ENCODE results near the gene HHATL. TPM values are rescaled to one million over a fixed set of nuclear protein-coding genes. Genes with fewer than 3 reads are reported as not detected.

The HHATL gene
- polyA plus RNA-seq, 3 donors = not detected

GRCh38 chr3:42745291-42745745, 42.7 kb upstream of the HHATL start:
- H3K79me2 ChIP-seq (ENCODE audit: insufficient read depth, low read length) = no peaks in the 10 kb centered on the region
- H3K27ac Mint-ChIP-seq = peak overlapping the region in 1 of 7 donors; percentile 35
- H3K36me3 Mint-ChIP-seq = no peaks in the 10 kb centered on the region
- no peak overlapping the region for H3K4me3 Mint-ChIP-seq
- no peaks in the 10 kb centered on the region for H3K27me3 ChIP-seq (ENCODE audit: control insufficient read depth in 2 of 2, insufficient read depth in 2 of 2, low read length in 2 of 2)
- no peak overlapping the region for H3K27ac ChIP-seq (ENCODE audit: low read depth in 1 of 2, low read length in 2 of 2)
- H3K36me3 ChIP-seq (replicated peaks in 1 of 2; ENCODE audit: control insufficient read depth in 1 of 2, insufficient read depth in 2 of 2, low read length in 2 of 2) = no peaks in the 10 kb centered on the region
- H3K4me1 Mint-ChIP-seq = peaks cover 35% of the 10 kb centered on the region
- intact Hi-C loops (cut with micrococcal nuclease) = loop anchor here in 1 of 2 donors (10.0 kb wide), 1 partner anchor 251 kb away; no protein-coding TSS in a partner anchor
- no peak for DNase-seq
- peaks cover 0 to 2% (median 1%) of the 10 kb centered on the region in 3 donors for H3K27me3 Mint-ChIP-seq (ENCODE audit: low read depth in 3 of 3)
- no peak overlapping the region for H3K9ac ChIP-seq (ENCODE audit: insufficient read depth, low read length, poor library complexity, severe bottlenecking)
- no peaks in the 10 kb centered on the region for H3K9me3 Mint-ChIP-seq
- no peaks in the 10 kb centered on the region for H4K20me1 ChIP-seq (ENCODE audit: insufficient read depth, low read length)
- no peak for TF ChIP-seq CTCF (IDR thresholded peaks at IDR 0.05)
- H3K4me3 ChIP-seq (replicated peaks in 1 of 3; ENCODE audit: low read depth in 2 of 3, low read length in 3 of 3) = no peak overlapping the region
- H3K4me2 ChIP-seq (replicated peaks; ENCODE audit: extremely low read depth, low read length, poor library complexity, severe bottlenecking) = no peak overlapping the region
- no CpG with 5 or more reads among the region's 3 CpGs for WGBS (ENCODE audit: insufficient coverage)
- H2AFZ ChIP-seq (ENCODE audit: insufficient read depth, low read depth, low read length, poor library complexity, severe bottlenecking) = no peak overlapping the region
- peaks cover 22 to 30% of the 10 kb centered on the region in 2 donors for H3K4me1 ChIP-seq (ENCODE audit: control insufficient read depth in 1 of 2, insufficient read depth in 2 of 2, low read length in 2 of 2)
- H3K9me3 ChIP-seq (replicated peaks in 1 of 2; ENCODE audit: control insufficient read depth in 1 of 2, insufficient read depth in 1 of 2, low read length in 2 of 2) = no peaks in the 10 kb centered on the region

- Mint-ChIP-seq H3K36me3 (no peaks in the 10 kb centered on the region), H3K4me3 (no peak overlapping the region), H3K27ac (no peak overlapping the region), H3K27me3 (ENCODE audit: low read depth in 3 of 3) (peaks cover 0 to 1% (median 0%) of the 10 kb centered on the region in 3 donors), H3K9me3 (no peaks in the 10 kb centered on the region), H3K4me1 (peaks cover 34% of the 10 kb centered on the region)
- 100% methylated on average over 1 of the region's 7 CpGs for WGBS (ENCODE audit: insufficient coverage)
- intact Hi-C loops (cut with micrococcal nuclease) = loop anchor here in 1 of 2 donors (10.0 kb wide), 1 partner anchor 249 kb away; no protein-coding TSS in a partner anchor
- Histone ChIP-seq H3K9me3 (replicated peaks in 1 of 2; ENCODE audit: control insufficient read depth in 1 of 2, insufficient read depth in 1 of 2, low read length in 2 of 2) (no peaks in the 10 kb centered on the region), H4K20me1 (ENCODE audit: insufficient read depth, low read length) (no peaks in the 10 kb centered on the region), H3K27me3 (ENCODE audit: control insufficient read depth in 2 of 2, insufficient read depth in 2 of 2, low read length in 2 of 2) (no peaks in the 10 kb centered on the region), H3K27ac (ENCODE audit: low read depth in 1 of 2, low read length in 2 of 2) (no peak overlapping the region), H3K79me2 (ENCODE audit: insufficient read depth, low read length) (no peaks in the 10 kb centered on the region), H3K4me2 (replicated peaks; ENCODE audit: extremely low read depth, low read length, poor library complexity, severe bottlenecking) (no peak overlapping the region), H2AFZ (ENCODE audit: insufficient read depth, low read depth, low read length, poor library complexity, severe bottlenecking) (no peak overlapping the region), H3K4me3 (replicated peaks in 1 of 3; ENCODE audit: low read depth in 2 of 3, low read length in 3 of 3) (no peak overlapping the region), H3K36me3 (replicated peaks in 1 of 2; ENCODE audit: control insufficient read depth in 1 of 2, insufficient read depth in 2 of 2, low read length in 2 of 2) (no peaks in the 10 kb centered on the region), H3K9ac (ENCODE audit: insufficient read depth, low read length, poor library complexity, severe bottlenecking) (no peak overlapping the region), H3K4me1 (ENCODE audit: control insufficient read depth in 1 of 2, insufficient read depth in 2 of 2, low read length in 2 of 2) (peaks cover 22 to 24% of the 10 kb centered on the region in 2 donors)
- DNase-seq = no peak
- TF ChIP-seq CTCF (IDR thresholded peaks at IDR 0.05) = no peak
Measured at GRCh38 chr3:42743204-42743995, 40.8 kb upstream of the HHATL start.

All from CD14-positive monocyte (primary cell).